Activated naive CD4-positive, alpha-beta T cell treated with anti-CD3 and anti-CD28 coated beads, Interleukin-2, amount 50 U/mL, for 16 hours (primary cell): Measurements from ENCODE around the gene GALNT2.

ENCODE experiments used
- DNase-seq: peaks from one replicate; pipeline ENCODE4 v3.0.0-alpha.2; 2020

The GALNT2 gene

DNA sequence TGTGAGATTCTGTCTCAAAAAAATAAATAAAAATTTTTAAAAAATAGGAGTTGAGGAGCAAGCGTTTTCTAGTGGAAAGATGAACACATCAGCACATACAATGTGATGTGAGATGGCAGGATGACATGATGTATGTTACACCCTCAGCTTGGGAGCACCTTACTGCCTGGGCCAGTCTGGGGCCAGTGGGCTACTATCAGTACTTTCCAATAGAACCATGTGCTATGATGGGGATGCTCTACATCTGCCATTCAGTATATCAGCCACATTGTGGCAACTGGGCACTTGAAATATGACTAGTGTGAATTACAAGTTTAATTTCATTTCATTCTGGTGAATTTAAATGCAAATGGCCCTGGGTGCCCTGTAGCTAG lies 203.1 kb downstream of the GALNT2 start:
- DNase-seq, result no peak

DNA sequence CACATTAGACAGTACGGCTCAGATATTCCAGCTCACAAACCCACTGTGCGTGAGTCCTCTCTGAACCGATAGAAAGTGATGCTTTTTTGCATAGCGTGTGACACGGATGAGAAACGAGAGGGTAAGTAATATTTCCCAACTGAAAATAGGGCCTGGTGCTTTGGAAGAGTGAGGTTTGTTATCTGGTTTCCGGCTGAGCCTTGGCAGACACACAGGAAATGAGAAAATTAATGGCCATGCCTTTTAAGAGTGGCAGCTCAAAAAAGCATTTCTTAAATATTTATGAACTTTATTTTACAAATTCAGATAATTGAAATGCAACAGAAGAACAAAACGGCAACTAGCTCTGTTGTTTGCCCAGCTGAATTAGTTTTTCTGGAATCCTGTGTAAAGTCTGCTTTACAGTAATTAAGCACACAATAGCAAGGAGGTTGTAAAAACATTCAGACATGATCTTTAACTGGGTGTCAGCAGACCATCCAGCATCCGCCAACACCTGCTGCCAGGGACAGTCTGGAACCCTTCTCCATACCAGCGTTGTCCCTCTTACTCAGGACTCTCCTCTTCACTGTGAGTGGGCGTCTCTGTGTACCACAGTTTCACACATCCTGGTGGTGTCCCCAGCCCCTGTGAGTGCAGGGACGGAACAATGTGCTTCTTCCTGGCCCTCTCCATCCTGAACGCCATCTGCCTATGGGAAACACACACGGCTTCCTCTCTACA lies 203.7 kb downstream of the GALNT2 start:
- no peak for DNase-seq

DNA sequence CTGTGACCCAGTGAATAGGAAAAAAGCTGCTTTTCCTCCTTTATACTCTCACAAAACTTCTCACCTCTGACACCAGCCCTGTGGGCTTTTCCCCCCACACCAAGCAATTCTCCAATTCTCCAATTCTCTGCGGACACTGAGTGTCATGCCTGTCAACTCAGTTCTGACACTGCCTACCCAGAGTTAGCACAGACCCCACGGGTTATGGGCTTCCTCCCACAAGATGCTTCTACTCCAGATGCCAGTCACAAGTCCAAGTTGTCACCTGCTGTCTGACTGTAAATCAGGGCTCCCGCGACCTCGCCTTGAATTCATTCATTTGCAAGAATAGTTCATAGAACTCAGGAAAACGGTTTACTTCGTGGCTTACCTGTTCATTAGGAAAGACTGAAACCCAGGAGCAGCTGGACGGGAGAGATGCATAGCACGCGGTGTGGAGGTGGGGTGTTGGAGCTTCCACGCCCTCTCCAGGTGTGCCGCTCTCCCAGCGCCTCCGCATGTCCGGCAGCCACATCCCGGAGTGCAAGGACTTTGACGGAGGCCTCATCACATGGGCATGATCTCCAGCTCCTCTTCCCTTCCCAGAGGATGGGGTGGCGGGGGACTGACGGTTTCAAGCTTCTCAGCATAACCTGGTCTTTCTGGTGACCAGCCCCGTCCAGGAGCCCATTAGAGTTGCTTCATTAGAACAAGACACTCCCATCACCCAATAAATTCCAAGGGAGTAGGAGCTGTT lies 204.4 kb downstream of the GALNT2 start:
- DNase-seq, result no peak

DNA sequence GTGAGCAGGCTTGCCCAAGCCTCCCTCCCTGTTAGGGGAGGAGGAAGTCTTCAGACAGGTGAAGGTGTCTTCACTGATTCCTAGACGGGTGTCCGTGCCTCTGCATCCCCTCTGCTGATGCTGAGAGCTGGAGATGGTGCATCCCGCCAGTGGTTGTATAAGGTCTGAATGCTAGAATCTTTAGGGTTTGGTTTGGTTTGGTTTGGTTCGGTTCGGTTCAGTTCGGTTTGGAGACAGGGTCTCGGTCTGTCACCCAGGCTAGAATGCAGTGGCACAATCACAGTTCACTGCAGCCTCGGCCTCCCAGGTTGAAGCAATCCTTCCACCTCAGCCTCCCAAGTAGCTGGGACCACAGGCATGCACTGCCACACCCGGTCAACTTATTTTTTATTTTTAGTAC lies 205.5 kb downstream of the GALNT2 start:
- DNase-seq, result no peak

DNA sequence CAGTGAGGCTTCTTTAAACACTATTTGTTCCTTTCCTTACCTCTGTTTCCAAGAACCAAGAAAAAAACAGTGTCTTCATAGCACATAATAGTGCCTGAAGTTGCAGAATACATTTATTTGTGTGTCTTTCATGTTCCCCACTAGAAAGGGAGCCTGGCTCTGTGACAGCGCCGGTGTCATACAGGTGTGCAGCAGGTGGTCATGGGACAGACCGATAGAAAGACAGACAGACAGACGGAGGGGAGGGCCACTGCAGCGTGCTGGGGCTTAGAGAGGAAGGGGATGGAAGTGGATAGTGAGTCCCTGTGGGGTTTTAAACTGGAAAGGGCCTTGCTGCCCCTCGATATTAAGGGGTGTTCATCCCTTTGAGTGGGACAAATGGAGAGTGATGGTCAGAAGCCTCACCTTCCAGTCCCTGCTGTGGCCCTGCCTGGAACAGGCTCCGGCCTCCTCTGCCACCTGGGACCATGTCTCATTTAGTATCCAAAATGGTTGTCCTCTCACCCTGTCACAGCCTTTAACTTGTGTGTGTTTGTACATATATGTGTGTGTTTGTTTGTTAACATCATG lies 206.2 kb downstream of the GALNT2 start:
- no peak for DNase-seq

DNA sequence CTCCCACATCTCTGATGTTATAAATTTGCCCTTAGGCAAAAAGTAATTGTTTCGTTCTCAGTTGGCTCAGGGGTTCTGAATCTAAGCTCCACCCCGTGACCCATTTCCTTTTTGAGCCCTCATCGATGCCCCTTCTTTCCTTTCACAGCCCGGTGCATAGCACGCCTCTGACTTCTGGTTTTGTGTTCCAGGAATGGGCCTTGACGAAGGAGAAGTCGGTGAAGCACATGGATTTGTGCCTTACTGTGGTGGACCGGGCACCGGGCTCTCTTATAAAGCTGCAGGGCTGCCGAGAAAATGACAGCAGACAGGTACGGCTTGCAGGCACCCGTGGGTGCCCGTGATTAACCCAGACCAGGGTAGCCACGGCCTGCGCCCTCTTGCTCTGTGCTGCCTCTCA lies 207.2 kb downstream of the GALNT2 start:
- no peak for DNase-seq

DNA sequence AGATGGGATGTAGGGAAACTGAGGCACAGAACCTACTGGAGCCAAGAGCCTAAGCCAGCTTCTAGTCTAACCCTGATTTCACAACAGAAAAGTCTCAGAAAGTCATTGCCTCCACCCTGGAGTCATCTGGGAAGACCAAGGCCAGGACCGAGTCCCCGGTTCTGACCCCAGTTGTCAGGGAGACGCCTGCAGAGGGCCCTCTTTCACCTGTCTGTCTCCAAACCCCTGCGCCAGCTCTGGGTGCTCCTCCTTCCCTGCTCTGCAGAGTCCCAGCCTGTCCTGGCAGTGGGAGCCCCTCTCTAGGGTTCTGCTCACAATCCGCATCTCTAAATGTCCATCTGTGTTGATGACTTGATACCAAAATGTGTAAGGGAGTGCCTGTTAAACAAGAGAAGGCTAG lies 209.4 kb downstream of the GALNT2 start:
- no peak for DNase-seq

DNA sequence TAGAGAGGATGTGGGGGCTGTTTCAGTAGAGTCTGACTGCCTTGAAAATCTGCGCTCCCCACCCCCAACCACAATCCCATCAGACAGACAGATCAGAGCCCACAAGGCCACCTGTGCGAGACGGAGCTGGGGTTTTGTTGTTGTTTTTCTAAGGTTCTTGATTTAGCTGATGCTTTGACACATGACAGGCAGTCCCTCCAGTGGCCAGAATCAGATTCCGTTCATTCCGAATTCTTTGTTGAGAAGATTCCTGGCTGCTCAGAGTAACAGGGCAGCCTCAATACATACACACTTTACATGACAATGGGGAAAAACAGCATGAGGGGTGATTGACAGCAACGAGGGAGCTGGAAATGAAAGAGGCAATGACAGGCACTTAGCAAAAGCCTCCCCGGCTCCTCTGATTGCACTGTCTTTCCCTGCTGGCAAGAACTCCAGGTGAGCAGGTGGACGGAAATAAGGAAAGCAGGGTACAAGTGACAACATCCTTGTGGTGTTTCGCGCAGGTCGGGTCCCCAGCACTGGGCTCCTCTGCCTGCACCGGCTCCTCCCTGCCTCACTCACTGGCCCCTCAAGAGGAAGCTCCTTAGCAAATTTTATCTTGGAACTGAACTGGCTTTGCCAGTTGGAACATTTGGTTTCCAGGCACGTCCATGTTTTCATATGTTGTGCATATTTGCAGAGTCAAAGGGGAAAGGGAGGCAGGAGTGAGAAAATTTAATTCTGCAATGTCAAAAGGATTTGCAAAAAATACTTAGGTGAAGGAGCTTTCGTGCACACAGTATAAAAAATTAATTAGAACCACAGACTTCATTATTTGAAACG lies 210.4 kb downstream of the GALNT2 start:
- DNase-seq, result no peak

DNA sequence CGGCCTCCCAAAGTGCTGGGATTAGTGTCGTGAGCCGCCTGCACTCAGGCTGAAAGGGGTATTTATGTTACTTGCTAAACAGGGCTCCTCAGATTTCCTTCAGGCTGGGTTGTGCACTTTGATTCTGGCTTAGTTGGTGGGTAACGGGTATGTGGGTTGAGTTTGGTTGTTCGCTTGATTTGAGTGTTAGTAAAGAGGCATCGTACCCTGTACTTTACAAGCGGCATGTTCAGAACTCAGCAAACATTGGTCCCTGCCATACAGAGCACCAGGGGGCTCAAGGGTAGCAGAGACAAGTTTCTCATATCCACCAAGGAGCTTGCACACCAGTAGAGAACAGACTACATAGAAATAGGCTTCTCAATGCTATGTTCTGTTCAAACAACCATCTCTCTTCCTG lies 211.3 kb downstream of the GALNT2 start:
- no peak for DNase-seq

DNA sequence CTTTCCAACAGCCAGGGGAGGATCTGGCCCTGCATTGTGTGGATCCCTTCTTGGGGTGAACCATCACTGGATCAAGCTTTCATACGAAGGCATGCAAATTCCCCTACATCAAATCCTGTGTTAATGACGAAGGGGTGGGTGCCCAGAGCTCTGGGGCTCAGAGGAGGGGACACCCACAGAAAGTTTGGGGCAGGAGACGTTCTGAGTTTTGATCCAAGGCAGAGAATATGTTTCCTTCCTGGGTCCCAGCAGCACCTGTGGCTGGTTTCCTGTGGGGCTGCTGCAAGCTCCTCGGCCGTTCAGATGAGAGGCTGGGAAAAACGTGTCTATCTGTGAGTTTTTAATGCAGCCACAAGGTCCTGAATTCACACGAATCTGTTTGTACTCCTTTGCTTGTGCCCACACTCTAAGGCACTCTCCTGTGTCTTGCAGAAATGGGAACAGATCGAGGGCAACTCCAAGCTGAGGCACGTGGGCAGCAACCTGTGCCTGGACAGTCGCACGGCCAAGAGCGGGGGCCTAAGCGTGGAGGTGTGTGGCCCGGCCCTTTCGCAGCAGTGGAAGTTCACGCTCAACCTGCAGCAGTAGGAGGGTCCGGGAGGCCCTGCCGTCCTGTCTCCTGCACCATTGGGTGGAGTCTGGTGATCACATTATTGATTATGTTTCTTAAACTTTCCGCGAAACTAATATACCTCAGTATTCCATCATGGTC lies 212.0 kb downstream of the GALNT2 start:
- no peak for DNase-seq

DNA sequence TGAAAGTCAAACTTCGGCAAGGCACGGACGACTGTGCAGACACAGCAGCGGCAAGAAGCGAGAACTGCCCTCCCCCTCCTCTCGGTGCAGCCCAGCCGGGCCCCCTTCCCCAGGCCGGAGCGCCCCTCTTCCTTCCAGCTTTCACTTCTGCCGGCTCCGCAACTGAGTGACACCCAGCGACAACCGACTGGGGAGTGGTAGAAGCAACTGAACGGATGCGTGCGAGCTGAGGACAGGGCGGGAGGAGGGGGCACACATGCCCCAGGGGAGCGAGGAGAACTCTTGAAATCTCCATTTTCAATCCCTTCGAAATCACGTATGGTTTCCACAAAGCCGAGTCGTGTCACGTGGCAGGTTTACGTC lies 212.5 kb downstream of the GALNT2 start:
- DNase-seq, result no peak

DNA sequence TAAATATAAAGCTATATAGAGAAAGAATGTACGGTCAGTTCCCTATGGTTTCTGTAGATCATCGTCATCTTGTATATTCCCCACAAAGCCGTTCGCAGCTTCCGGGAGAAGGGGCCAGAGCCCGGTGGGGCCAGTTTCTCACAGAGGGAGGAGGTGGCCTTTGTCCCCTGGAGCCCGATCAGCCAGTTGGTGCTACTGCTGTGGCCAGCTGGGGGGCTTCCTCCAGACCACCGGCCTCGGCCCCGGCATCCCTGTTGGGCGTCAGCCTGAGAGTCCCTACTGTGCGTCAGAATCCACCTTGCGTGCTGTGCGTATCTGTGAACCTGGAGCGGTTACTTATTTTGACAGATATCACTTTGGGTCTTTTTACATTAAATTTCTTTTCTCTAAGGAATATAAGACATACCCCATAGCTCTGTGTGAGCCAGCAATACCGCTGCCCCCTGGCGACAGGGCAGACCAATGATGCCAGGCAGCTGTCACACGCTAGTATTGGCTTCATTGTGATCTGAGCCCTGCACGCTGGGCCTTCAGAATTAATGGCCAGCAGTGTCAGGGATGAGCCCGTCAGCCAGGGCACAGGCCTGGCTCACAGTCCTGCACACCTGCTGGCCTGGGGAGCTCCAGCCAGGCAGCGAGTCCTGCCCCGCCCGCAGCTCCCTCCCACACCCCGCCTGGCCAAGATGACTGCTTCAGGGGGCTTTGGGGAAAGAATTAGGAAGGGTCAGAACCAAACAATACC lies 213.2 kb downstream of the GALNT2 start:
- no peak for DNase-seq

DNA sequence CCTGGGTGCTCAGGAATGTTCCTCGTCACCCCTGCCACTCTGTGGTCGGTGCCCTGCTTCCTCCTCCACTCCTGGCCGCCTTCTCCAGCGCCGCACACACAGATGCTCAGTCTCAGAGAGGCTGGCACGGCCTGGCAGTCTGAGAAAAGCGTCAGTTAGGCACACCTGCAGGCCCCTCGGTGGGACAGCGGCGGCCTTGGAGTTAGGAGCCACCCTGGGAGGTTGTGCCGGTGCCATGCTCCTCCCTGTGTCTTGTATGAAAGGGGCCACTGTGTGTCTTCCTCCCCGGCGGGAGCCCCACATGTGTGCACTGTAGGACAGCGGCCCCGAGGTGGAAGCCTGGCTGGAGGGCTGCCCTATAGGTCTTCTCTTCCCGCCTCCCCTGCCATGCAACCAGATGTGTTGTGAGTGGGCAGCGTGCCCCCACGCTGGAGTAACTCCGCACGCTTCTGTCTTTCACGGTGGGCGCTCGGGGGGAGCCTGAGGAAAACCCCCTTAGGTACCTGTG lies 213.9 kb downstream of the GALNT2 start:
- DNase-seq, result no peak

DNA sequence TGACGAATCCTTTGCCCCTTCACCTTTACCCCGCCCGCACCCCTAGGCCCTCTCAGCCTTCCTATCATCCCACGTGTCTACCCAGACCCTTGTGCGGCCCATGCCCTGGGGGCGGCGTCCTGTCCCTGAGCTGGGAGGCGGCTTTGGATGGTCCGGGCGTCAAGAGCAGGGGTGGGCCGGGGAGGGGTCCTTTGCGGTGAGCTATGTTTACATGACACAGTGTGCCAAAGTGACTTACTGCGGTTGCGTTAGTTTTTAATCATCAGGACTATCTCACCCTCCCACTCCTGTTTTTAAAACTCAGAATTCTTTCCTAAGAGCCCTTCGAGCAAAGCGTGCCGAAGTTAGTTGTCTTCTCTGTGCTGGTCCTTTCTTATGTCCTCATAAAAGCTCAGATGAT lies 214.5 kb downstream of the GALNT2 start:
- DNase-seq, result no peak

DNA sequence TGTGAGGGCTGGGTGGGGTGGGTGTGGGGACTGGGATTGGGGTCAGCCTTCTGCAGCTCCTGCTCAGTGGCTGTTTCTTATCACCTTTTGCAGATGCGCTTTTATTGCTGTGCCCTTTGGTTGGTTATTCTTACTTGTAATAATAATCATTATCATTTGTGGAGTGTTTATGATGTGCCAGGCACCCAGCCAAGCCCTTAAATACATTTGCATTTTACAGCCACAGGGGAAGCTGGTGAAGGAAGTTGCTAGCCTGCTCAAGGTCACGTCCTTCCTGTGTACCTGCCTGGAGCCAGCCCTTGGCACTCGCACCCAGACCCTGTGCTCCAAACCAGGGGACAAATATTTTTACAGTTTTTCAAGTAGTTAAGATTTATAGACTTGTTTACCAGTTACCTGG lies 215.1 kb downstream of the GALNT2 start:
- DNase-seq, result no peak

DNA sequence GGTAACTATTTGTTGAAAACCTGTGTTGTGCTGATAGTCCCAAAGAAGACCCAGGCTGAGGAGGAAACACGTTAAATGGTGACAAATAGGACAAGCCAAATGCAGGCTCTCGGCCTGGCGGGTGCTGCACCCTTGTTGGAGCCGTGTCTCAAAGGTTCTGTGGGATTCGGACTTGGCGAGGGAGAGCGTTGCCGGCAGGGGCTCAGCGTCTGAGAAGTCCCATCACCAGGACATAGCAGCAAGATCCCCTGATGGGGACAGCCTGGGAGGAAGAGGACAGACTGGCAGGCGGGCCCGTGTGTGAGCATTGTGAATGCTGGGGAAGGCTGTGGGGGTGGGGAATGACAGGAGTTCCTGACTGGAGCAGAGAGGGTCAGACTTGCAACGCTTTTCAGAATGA lies 216.6 kb downstream of the GALNT2 start:
- no peak for DNase-seq

DNA sequence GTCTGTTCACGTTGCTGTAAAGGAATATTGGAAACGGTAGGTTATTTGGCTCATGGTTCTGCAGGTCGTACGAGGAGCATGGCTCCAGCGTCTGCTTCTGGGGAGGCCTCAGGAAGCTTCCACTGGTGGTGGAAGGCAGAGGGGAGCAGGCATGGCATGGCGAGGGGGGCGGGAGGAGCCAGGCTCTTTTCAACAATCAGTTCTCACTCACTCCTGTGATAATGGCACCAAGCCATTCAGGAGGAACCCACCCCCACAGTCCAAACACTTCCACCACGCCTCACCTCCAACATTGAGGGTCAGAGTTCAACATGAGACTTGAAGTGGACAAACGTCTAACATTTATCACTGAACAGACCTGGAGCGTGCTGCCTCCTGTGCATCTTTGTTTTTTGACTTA lies 217.9 kb downstream of the GALNT2 start:
- DNase-seq, result no peak

DNA sequence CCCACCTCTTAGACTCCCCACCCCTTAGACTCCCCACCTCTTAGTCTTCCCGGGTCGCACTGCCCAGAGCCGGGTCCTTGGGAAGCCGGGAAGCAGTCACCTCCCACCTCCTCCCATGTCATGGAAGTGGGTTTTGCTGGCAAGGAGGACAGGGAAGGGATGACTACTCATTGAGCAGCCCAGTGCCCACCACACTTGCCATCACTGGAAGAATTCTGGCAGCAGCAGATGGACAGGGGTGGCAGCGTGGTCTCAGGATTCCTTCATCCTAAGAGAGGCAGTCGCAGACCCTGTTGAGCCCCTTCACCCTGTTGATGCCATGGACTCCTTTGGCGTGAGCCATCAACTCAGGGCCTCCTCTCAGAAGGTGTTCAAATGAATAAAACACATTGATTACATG lies 218.3 kb downstream of the GALNT2 start:
- DNase-seq, result no peak

DNA sequence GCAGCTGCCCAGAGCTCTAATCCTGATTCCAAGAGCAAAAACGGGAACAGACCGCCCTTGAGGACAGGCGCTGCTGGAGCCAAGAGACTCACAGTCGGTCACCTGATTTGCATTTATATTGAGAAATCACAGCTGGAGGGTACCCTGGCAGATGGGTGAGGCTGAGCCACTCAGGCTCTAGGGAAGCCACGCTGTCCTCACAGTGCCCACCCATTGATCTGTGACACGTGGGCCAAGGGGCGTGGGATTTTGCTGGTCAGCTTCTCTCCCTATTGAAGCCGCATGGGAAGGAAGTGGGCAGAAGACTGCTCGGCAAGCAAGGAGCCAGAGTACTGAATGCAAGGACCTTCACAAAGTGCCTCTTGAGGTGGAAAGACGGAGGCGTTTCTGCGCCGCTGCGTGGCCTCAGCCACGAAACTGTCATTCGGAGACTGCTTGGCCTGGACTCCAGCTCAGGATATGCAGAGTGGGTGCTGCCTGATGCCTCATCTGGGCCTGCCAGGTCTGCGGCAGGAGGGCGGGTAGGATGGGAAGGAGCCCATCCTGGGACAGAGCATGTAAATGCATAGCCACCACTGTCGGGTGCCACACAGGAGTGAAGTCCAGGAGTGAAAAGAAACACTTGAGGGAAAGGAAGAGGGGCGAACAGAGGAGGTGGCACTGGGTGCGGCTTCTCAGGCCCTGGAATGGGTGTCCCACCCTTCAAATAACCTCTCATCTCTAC lies 219.3 kb downstream of the GALNT2 start:
- DNase-seq, result no peak

DNA sequence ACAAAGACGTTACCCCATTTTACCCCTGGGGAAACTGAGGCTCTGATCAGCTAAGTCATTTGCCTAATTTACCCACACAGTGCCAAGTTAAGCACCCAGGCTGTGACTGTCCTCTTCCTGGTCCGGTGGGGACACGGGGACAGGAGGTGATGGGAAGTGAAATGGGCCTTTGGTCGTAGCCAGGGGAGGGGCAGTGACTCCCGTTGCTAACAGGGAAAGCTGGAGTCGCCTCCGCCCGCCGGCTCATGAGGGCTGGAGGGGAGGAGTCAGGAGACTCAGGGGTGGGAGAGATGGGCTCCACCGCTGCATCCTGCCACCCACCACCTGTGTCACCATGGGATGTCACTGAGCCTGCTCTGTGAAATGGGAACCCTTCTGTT lies 219.8 kb downstream of the GALNT2 start:
- no peak for DNase-seq

DNA sequence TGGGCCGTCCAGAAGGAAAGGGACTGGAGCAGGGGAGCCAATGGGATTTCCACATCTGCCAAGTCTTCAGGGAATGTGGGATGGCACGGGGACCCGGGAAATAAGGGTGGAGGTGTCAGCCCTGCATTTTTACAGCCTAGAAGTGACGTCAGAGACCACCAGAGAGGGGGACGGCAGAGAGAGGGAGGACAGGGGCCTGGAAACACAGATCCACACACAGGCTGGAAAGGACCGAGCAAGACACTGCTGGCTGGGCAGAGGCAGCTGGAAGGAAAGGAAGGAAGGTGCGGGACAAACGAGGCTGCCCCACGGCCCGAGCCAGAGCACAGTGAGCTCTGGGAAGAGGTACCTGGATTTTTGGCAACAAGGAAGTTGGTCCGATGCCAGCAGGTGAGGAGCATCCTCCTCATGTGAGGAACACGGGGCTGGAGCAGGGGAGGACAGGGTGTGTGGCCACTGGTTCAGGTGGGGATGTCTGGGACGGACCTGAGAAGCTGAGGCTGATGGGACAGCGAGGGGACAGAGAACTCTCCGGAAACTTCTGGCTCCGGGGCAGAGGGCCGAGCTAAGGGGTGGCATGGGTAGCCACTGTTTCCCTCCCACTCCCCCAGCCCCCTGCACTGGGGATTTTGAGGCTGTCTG lies 220.8 kb downstream of the GALNT2 start:
- DNase-seq, result no peak
